Ovary (tissue), 3 donors: ENCODE measurements around the gene PADI4.

Experiments used
- CTCF ChIP-seq, 3 donors: fragments of 450-650 bp in 2 of 3; fragments of 200-600 bp in 1 of 3; IDR thresholded peaks; one replicate each; pipeline versions ENCODE4 v1.5.1 to v1.8.0; 2016 to 2022; ENCODE audit warnings: antibody characterized with exemption in 3 of 3, mild to moderate bottlenecking in 1 of 3
- EP300 ChIP-seq: sonication (generic); formaldehyde crosslinking; IDR thresholded peaks from one replicate; pipeline ENCODE4 v1.6.1; 2017; ENCODE audit warnings: antibody characterized with exemption
- POLR2A ChIP-seq: fragments of 450-650 bp; IDR thresholded peaks from one replicate; pipeline ENCODE4 v1.6.1; 2017; ENCODE audit warnings: antibody characterized with exemption, mild to moderate bottlenecking, moderate library complexity
- donor health status: DM: no; HTN: no; CAD: no.

GRCh38 chr1:17295292-17295691, 12.7 kb upstream of the PADI4 start:
- TF ChIP-seq POLR2A, result no peak
- no peak for TF ChIP-seq CTCF (IDR thresholded peaks at IDR 0.05)
- no peak for TF ChIP-seq EP300
